HL-60/S4 treated with phorbol 12-myristate 13-acetate at 8.2 ng/mL for 4 days and 3 days (cell line): ENCODE data around the gene ATG16L2.
"Not testable (repeated sequence)": the region's sequence is repeated elsewhere in the genome, so short reads cannot be mapped to it uniquely, and the experiment has no call there.

Experiments
- in situ Hi-C: fragments of 300-500 bp; cut with MboI; formaldehyde crosslinking; loops from 2 replicates; pipeline ENCODE4 v1.15.0; 2022; ENCODE audit warnings: low sequenced_read_pairs

The ATG16L2 gene

DNA sequence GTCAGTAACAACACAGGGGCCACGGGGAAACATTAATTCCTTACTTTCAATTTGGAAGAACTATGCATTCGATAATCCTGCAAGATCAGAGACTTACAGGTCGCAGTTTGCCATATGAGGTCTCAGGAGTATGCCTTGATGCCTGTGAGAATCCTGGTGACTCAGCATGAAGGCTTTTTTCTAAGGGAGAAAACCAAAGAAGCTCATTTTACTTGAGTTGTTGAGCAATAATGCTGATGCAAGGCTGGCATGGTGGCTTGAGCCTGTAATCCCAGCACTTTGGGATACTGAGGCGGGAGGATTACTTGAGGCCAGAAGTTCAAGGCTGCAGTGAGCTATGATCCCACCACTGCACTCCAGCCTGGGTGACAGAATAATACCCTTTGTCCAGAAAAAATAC is 26.6 kb downstream of the ATG16L2 start:
- in situ Hi-C loops: no loop called here

- in situ Hi-C loops: no loop called here
These were observed 27.2 kb downstream of the ATG16L2 start for GRCh38 chr11:72841397-72841796.

DNA sequence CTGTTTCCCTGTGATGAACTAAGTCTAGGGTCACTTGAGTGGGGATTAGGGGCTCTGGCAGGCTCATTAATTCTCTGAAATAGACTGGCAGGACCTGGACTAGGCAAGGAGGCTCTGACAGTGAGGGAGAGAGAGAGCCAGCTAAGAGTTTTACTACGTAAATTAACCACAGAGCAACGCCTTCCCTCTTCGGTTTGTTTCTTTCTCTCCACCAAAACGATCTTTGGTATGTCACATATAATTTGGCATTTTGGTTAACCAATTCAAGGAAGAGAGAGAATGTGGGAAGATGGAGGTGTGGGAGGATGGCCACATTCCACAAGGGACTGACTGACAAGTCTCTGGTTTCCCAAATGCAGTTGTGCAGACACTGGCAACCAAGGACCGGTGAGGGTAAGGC is 27.9 kb downstream of the ATG16L2 start:
- in situ Hi-C loops: no loop called here

- in situ Hi-C loops: no loop called here
These were observed 28.6 kb downstream of the ATG16L2 start for GRCh38 chr11:72842653-72843330.

DNA sequence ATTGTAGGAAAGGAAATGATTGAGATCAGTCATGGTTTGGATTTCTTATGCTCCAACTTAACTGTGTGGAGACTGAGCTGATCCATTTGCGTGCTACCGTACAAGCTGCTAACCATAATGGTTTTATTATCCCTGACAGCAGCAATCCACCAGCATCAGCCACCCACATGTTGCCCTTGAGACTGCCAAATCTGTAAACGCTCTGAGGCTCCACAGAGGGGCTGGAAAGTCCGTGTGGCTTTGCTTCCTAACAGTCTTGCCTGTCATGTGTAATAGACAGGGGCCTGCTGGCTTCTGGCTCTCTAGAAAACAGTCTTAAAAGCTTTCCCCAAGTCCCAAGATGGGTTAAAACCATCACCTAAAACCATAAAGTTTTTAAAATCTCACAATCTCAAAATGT is 30.1 kb downstream of the ATG16L2 start:
- in situ Hi-C loops: no loop called here

DNA sequence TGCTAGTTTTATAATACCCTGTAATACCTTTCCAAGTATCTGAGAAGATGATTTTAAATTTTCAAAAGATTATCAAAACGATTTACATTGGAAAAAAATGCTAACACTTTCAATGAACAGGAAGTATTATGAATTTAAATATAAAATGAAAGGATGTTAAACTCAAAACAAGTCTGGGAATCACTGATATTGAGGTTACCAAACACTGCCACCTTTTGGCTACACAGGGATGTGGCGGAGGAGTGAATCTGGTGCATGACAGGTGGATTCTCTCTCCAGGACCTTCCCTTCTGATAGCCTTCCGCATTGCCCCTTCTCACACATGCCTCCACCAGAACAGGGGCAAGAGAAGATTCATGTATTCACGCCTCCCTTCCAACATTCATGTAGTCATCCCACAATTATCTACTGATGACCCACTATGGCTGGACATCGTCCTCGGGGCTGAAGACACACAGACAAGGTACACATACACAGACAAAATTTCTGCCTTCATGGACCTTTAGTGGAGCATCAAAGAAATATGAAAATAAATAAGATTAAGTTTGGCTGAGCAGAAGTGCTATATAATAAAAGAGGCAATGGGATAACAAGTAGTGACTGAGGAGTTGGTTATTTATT is 34.7 kb downstream of the ATG16L2 start:
- in situ Hi-C loops: no loop called here

- in situ Hi-C loops: no loop called here
These were observed 36.6 kb downstream of the ATG16L2 start for GRCh38 chr11:72850832-72851231.

DNA sequence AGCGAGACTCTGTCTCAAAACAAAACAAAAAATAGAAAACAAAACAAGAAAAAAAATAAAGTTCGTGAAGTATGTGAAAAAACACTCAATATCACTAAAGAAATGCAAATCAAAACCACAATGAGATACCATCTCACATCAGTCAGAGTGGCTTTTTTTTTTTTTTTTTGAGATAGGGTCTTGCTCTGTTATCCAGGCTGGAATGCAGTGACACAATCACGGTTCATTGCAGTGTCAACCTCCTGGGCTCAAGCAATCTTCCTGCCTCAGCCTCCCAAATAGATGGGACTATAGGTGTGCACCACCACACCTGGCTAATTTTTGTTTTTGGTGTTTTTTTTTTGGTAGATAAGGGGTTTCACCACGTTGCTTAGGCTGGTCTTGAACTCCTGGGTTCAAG is 37.5 kb downstream of the ATG16L2 start:
- in situ Hi-C loops: no loop called here

- in situ Hi-C loops: no loop called here
These were observed 41.9 kb downstream of the ATG16L2 start for GRCh38 chr11:72856065-72856464.

GRCh38 chr11:72856551-72857345 is 42.5 kb downstream of the ATG16L2 start:
- in situ Hi-C loops: no loop called here

DNA sequence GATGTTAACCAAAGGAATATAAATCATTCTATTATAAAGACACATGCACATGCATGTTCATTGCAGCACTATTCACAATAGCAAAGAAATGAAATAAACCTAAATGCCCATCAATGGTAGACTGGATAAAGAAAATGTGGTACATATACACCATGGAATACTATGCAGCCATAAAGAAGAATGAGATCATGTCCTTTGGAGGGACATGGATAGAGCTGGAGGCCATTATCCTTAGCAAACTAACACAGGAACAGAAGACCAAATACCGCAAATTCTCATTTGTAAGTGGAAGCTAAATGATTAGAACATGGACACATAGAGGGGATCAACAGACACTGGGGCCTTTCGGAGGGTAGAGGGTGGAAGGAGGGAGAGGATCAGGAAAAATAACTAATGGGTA is 44.1 kb downstream of the ATG16L2 start:
- in situ Hi-C loops: not testable (repeated sequence)

GRCh38 chr11:72859126-72859525 is 44.9 kb downstream of the ATG16L2 start:
- in situ Hi-C loops: no loop called here

DNA sequence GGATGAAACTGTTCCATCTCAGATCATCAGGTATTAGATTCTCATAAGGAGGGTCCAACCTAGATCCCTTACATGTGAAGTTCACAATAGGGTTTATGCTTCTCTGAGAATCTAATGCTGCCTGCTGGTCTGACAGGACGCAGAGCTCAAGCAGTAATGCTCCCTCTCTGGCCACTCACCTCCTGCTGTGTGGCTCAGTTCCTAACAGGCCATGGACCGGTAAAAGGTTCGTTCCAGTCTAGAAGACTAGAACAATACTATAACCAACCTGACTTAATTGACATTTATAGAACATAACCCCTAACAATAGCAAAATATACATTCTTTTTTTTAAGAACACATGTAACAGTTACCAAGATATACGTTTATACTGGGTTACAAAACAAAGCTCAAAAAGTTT is 45.8 kb downstream of the ATG16L2 start:
- in situ Hi-C loops: no loop called here

- in situ Hi-C loops: no loop called here
These were observed 46.4 kb downstream of the ATG16L2 start for GRCh38 chr11:72860592-72860991.

GRCh38 chr11:72863091-72863490 is 48.9 kb downstream of the ATG16L2 start:
- in situ Hi-C loops: no loop called here

GRCh38 chr11:72863916-72864315 is 49.7 kb downstream of the ATG16L2 start:
- in situ Hi-C loops: no loop called here

DNA sequence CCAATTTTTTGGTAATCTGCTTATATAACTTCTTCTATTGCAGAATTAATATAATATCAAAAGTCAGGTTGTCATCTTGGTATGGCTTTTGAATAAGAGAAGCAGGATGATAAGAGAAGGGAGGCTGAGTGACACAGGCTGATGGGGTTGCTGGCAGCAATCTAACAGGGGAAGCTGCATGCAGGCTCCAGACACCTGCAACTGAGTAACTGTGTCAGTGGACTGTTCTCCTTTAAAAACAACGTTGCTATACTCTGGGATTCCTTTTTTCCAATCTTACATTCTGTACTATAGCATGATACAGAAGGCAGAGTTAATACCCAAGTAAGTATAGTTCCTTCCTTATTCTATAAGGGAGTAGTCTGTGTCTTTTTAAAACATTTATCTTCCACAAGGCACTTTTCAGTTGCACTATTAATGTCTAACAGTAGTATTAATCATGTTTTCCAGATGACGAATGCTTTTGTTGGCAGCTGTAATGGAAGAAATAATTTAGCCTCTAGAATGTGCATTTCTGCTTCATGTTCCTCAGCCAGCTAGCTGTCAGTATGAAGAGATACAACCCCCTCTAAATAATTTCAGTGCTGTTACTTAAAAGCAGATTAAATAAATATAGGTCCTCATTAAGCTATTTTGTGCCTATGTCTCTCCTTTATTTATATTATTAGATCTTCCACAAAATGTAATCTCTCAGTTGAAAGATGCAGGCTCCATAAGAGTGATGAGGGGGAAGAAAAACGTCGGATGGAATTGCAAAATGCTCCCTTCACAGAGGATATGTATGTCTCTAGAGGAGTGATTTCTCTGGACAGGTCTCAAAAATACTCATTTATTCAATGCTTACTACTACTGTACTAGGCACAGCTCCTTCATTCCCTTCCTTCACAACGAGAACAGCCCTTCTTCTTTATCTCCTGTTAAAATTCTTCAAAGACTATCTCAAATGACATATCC is 50.8 kb downstream of the ATG16L2 start:
- in situ Hi-C loops: no loop called here

GRCh38 chr11:72867970-72868369 is 53.8 kb downstream of the ATG16L2 start:
- in situ Hi-C loops: no loop called here

- in situ Hi-C loops: no loop called here
These were observed 55.6 kb downstream of the ATG16L2 start for GRCh38 chr11:72869831-72870230.

DNA sequence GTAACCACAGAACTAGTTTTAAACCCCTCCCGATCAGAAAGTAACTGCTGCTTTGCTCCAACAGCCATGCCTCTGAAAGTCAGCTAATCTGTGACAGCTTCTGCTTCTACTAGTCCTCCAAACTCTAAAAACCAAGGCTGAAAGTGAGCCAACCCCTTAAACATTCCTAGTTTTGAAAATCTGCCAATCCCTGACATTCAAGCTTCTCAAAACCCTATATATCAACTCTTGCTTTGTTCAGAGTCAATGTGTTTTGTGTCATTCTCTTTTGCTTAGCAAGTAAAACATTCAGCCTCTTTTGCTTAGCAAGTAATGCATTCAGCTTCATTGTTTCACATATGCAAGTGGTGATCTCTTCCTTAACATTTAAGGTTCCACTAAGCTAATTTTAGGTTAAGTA is 56.9 kb downstream of the ATG16L2 start:
- in situ Hi-C loops: no loop called here

GRCh38 chr11:72872012-72872411 is 57.8 kb downstream of the ATG16L2 start:
- in situ Hi-C loops: no loop called here
